Activated T-helper 17 cell treated with anti-CD3 and anti-CD28 coated beads, Interleukin-2, amount 50 U/mL, for 72 hours (primary cell): ENCODE measurements around the gene CYTIP. TPM values are rescaled to one million over a fixed set of nuclear protein-coding genes. Genes with fewer than 3 reads are reported as not detected.
"Not testable (repeated sequence)": the region's sequence is repeated elsewhere in the genome, so short reads cannot be mapped to it uniquely, and the experiment has no call there.

Experiments
- ATAC-seq: fragments of 150-1000 bp; cut with Tn5 transposase; replicated peaks from 2 replicates; pipeline ENCODE4 v1.10.0; 2021; ENCODE audit warnings: mild to moderate bottlenecking, moderate library complexity
- H3K27ac Mint-ChIP-seq: one replicate; pipeline ENCODE4 v1.8.0; 2022; ENCODE audit warnings: mixed read lengths
- H3K27me3 Mint-ChIP-seq: one replicate; pipeline ENCODE4 v1.8.0; 2022; ENCODE audit warnings: mixed read lengths
- H3K36me3 Mint-ChIP-seq: one replicate; pipeline ENCODE4 v1.8.0; 2022; ENCODE audit warnings: low read depth, mild to moderate bottlenecking, mixed read lengths
- H3K4me1 Mint-ChIP-seq: one replicate; pipeline ENCODE4 v1.8.0; 2022; ENCODE audit warnings: mixed read lengths
- H3K4me3 Mint-ChIP-seq: one replicate; pipeline ENCODE4 v1.8.0; 2022; ENCODE audit warnings: mild to moderate bottlenecking, mixed read lengths
- H3K9me3 Mint-ChIP-seq: one replicate; pipeline ENCODE4 v1.8.0; 2022; ENCODE audit warnings: mixed read lengths
- total RNA-seq, 2 donors: library from RNA; stranded (reverse); gene quantifications; one replicate each; pipeline ENCODE4 v1.2.3, GENCODE V29; 2022

CYTIP gene
- total RNA-seq, 2 donors from 2014 or later = 581 to 591 TPM

DNA sequence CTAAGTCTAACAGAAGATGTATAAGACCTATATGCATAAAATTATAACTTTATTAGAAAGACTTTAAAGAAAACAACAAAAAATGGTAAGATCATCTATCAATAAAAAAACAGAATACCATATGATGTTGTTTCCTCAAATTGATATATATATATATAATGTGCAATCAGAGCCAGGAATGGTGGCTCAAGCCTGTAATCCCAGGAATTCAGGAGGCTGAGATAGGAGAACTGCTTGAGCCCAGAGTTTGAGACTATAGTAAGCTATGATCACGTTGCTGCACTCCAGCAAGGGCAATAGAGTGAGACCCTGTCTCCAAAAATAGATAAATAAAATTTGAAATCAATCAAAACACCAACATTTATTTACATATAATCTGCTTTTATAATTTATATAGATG is 19.5 kb downstream of the CYTIP start:
- H3K9me3 Mint-ChIP-seq = no peaks in the 10 kb centered on the region
- H3K27me3 Mint-ChIP-seq = no peaks in the 10 kb centered on the region
- no peak overlapping the region for H3K27ac Mint-ChIP-seq
- peak overlapping the region; percentile 92 for H3K4me3 Mint-ChIP-seq
- peaks cover 70% of the 10 kb centered on the region for H3K4me1 Mint-ChIP-seq
- peaks cover 100% of the 10 kb centered on the region for H3K36me3 Mint-ChIP-seq
- ATAC-seq = no peak

DNA sequence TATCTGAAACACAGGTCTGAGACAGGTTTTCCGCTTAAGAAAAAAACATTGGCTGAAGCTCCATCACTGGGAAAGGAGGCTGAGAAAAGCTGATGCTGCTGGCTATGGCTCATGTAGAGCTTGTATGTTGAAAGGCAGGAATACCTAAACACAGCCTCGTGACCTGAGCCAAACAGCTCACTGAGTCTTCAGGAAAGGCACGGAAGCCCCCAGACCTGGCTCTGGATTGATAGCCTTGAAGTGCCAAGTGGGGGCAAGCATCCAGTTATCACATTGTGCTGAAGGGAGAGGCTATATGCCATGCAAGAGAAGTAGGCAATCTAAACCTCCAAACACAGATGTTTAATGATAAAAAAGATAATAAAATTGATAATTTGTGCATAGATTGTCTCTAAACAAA is 21.9 kb downstream of the CYTIP start:
- no peaks in the 10 kb centered on the region for H3K9me3 Mint-ChIP-seq
- H3K36me3 Mint-ChIP-seq = peaks cover 100% of the 10 kb centered on the region
- no peaks in the 10 kb centered on the region for H3K27me3 Mint-ChIP-seq
- H3K4me3 Mint-ChIP-seq = peak overlapping the region; percentile 92
- ATAC-seq = no peak
- H3K4me1 Mint-ChIP-seq = peaks cover 61% of the 10 kb centered on the region
- H3K27ac Mint-ChIP-seq = peak overlapping the region; percentile 96

DNA sequence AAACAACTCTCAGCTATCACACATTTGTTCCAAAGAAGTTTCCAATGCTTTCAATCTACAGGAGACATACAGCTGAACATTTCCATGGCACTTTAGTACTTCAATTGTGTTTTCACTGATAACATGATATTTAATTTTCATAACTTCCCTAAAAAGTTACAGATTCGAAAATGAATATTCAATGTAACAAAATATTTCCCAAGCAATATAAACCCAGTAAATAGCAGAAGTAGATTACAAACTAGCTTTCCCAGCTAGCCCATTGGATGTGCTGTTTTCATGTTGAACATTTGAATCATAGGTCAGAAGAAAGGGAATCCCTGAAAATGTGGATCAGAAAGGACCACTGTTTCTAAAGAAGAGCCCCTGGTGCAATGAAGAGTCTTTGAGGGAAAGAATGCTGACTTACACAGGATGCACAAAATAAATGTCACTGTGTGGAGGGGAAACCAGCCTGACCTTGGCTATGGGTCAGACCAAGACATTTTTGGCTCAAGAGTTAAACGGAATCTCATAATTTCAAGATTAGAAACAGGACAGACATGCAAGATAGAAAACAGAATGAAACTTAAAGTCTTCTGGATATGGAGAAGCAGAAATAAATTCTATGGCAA is 22.5 kb downstream of the CYTIP start:
- no peaks in the 10 kb centered on the region for H3K9me3 Mint-ChIP-seq
- H3K36me3 Mint-ChIP-seq = peaks cover 100% of the 10 kb centered on the region
- H3K27me3 Mint-ChIP-seq = no peaks in the 10 kb centered on the region
- ATAC-seq = no peak
- H3K4me3 Mint-ChIP-seq = peak overlapping the region; percentile 92
- H3K4me1 Mint-ChIP-seq = peaks cover 61% of the 10 kb centered on the region
- peak overlapping the region; percentile 96 for H3K27ac Mint-ChIP-seq

DNA sequence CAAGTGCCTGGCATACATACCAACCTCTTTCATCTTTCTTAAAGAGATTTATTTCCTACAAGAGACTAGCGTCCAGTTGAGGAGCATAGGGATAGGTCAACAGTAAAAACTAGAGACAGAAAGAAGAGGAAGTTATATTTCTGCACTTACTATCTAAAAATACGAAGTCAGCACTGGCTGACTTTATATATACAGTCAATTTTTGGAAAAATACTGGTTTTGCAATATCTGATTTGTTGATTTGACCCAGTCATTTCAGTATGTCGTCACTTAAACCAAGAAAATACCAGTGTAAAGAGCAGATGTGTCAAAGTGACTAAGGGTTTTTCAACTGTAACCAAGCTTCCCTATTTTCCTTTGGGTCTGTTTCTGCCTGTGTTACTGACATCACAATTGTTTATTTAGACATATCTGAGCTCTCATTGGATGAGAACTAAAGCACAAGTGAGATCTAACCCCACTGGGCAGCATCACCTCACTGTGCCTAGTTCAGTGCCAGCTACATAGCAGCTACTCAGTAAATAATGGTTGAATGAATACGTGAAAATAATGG is 23.0 kb downstream of the CYTIP start:
- Mint-ChIP-seq H3K36me3 (peaks cover 100% of the 10 kb centered on the region), H3K4me1 (peaks cover 61% of the 10 kb centered on the region)
- ATAC-seq = peak; percentile 80

DNA sequence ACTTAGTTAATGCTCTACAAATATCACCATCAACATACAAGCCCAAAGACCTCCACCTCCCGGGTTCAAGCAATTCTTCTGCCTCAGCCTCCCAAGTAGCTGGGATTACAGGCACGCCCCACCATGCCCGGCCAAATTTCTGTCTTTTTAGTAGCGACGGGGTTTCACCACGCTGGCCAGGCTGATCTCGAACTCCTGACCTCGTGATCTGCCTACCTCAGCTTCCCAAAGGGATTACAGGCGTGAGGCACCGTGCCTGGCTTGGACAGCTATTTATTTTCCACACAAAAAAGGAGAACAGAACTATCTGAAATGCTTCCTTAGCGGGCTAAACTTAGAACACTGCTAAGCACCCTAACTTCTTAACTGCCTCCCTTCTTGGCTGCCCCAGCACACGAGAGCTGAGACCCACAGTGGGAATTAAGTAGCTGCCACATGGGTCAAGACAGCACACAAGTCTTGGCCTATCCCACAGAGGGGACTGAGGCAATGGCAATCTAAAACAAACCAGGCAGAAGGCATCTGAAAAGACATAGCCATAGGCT is 24.8 kb downstream of the CYTIP start:
- H3K9me3 Mint-ChIP-seq = no peaks in the 10 kb centered on the region
- peak overlapping the region; percentile 96 for H3K27ac Mint-ChIP-seq
- H3K4me1 Mint-ChIP-seq = peaks cover 70% of the 10 kb centered on the region
- H3K36me3 Mint-ChIP-seq = peaks cover 100% of the 10 kb centered on the region
- ATAC-seq = no peak
- H3K27me3 Mint-ChIP-seq = no peaks in the 10 kb centered on the region
- H3K4me3 Mint-ChIP-seq = peak overlapping the region; percentile 92

More for the DNA sequence above, 23.0 kb downstream of the CYTIP start:
- H3K4me3 Mint-ChIP-seq = peak overlapping the region; percentile 92
- peak overlapping the region; percentile 96 for H3K27ac Mint-ChIP-seq
- H3K27me3 Mint-ChIP-seq = no peaks in the 10 kb centered on the region
- H3K9me3 Mint-ChIP-seq = no peaks in the 10 kb centered on the region

DNA sequence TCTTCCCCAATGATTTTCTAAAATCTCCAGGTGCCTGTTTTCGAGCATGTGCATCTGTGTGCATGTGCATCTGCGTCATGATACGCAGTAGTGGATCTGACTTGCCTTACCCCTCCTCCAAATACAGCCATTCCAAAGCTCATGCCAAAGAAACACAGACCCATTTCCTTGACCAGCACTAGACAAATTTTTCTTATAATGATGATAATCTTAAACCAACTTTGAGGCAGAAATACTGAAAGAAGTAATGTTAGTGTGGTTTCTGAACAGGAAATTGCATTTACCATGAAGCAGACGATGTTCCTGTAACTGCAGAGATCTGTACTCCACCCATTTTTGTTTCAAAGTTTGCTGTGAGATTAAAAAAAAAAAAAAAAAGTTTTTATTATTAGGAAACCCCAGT is 25.6 kb downstream of the CYTIP start:
- Mint-ChIP-seq H3K4me1 (peaks cover 79% of the 10 kb centered on the region), H3K27ac (peak overlapping the region; percentile 96)
- no peak for ATAC-seq

GRCh38 chr2:157415591-157416101 is 28.2 kb downstream of the CYTIP start:
- Mint-ChIP-seq H3K27ac (peak overlapping the region; percentile 96), H3K4me1 (peaks cover 72% of the 10 kb centered on the region), H3K9me3 (no peaks in the 10 kb centered on the region), H3K36me3 (peaks cover 99% of the 10 kb centered on the region), H3K27me3 (no peaks in the 10 kb centered on the region), H3K4me3 (peak overlapping the region; percentile 79)
- no peak for ATAC-seq

More for the DNA sequence above, 25.6 kb downstream of the CYTIP start:
- peak overlapping the region; percentile 92 for H3K4me3 Mint-ChIP-seq
- no peaks in the 10 kb centered on the region for H3K27me3 Mint-ChIP-seq
- no peaks in the 10 kb centered on the region for H3K9me3 Mint-ChIP-seq
- peaks cover 100% of the 10 kb centered on the region for H3K36me3 Mint-ChIP-seq

DNA sequence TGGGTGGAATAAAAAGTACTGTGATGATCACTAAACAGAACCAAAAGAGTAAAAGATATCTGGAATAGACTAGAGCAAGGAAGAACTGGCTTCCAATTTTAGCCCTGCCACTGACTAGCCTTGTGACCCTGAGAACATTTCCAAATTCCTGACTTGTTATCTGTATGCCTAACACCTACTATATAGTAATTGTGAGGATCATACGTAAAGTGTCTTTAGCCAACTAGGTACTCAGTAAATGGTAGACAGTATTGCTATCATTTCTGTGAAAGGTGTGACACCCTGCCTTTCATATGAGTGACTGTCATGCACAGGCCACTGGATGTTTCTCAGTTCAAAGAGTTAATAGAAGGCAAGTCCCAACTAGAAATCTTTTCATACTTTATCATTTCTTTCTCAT is 29.8 kb downstream of the CYTIP start:
- Mint-ChIP-seq H3K27ac (peak overlapping the region; percentile 96), H3K36me3 (peaks cover 95% of the 10 kb centered on the region), H3K4me1 (peaks cover 68% of the 10 kb centered on the region), H3K27me3 (no peaks in the 10 kb centered on the region), H3K9me3 (peaks cover 4% of the 10 kb centered on the region), H3K4me3 (peak overlapping the region; percentile 79)
- ATAC-seq = peak; percentile 53

DNA sequence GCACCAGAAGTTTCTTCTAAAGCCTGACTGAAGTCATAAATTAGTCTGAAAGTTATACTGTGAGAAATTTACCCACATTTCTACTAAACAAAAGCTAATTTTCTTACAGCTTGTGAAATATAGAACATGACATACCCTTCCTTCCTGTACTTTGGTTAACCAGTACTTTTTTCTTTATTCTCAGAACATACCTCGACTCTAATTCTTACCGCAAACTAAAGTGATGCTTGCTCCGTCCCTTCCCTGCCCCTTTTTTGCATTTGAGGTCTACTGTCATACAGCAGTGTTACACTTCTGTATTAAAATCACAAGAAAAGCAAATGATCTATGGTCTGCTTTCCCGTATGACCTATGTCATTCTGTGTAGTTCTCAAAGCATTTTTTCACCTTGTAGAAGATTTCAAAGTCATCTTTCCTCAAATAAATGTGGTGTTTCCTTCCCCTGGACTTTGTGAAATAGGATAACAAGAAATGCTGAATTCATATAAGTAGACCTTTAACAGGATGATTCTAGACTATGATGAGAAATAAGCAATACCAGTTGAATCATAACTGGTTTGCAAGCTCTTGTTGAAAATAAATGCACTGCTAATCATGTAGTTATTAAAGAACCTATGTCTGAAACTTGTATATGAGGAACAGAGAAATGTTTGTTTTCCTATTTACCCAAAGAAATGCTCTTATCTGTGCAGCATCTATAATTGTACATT is 30.4 kb downstream of the CYTIP start:
- peaks cover 92% of the 10 kb centered on the region for H3K36me3 Mint-ChIP-seq
- peaks cover 68% of the 10 kb centered on the region for H3K4me1 Mint-ChIP-seq
- peaks cover 4% of the 10 kb centered on the region for H3K9me3 Mint-ChIP-seq
- H3K27ac Mint-ChIP-seq = peak overlapping the region; percentile 96
- H3K27me3 Mint-ChIP-seq = no peaks in the 10 kb centered on the region
- H3K4me3 Mint-ChIP-seq = peak overlapping the region; percentile 79
- ATAC-seq = peak; percentile 80

DNA sequence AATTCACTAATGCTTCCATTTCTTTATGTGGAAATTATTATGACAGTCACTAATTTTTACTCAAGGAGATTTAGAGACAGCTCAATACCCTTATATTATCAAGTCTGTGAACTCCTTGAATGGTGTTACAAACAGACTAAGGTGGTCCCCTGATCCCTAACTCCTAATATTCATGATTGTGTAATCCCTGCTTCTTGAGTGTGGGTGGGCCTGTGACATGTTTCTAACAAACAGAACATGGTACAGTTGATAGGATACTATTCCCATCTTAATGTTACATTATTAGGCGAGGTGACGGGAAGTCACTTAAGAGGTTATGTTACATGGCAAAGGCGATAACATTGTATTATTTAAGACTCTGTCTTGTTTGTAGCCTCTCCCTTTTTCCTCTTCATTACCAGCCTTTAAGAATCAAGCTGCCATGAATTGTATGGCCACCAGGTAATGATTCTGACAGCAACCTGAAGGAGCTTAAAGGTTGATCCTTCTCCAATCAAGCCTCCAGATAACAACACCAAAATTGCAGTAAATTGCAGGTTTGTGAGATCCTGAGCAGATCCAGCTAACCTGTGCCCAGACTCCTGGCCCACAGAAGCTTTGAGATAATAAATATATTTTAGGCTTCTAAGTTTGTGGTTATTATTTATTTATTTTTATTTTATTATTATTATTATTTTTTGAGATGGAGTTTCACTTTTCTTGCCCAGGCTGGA is 32.1 kb downstream of the CYTIP start:
- peaks cover 62% of the 10 kb centered on the region for H3K4me1 Mint-ChIP-seq
- H3K4me3 Mint-ChIP-seq = peak overlapping the region; percentile 79
- H3K9me3 Mint-ChIP-seq = peaks cover 4% of the 10 kb centered on the region
- peaks cover 81% of the 10 kb centered on the region for H3K36me3 Mint-ChIP-seq
- ATAC-seq = no peak
- peak overlapping the region; percentile 96 for H3K27ac Mint-ChIP-seq
- H3K27me3 Mint-ChIP-seq = no peaks in the 10 kb centered on the region

GRCh38 chr2:157405398-157405797 is 38.5 kb downstream of the CYTIP start:
- Mint-ChIP-seq H3K9me3 (peaks cover 11% of the 10 kb centered on the region), H3K27ac (peak overlapping the region; percentile 91), H3K4me3 (peak overlapping the region; percentile 56), H3K36me3 (peaks cover 60% of the 10 kb centered on the region), H3K4me1 (peaks cover 57% of the 10 kb centered on the region)
- not testable (repeated sequence) for H3K27me3 Mint-ChIP-seq, ATAC-seq

DNA sequence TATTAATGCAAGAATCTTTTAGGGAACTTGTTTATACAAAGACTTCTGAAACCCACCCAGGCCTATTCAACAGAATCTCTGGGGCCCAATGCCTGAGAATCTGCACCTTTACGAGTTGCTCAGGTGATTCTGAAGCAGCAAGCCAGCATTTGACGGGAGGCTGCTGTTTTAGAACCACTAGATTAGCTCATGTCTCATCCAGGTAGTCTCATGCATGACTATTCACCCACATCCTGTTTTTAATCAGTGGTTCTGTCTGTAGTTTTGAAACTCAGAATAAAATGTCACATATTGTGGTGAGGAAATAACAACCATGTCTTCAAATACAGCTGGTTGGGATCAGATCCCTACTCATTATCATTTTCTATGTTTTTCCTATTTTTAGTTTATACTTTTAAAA is 39.5 kb downstream of the CYTIP start:
- H3K4me3 Mint-ChIP-seq = peak overlapping the region; percentile 74
- ATAC-seq = peak; percentile 98

DNA sequence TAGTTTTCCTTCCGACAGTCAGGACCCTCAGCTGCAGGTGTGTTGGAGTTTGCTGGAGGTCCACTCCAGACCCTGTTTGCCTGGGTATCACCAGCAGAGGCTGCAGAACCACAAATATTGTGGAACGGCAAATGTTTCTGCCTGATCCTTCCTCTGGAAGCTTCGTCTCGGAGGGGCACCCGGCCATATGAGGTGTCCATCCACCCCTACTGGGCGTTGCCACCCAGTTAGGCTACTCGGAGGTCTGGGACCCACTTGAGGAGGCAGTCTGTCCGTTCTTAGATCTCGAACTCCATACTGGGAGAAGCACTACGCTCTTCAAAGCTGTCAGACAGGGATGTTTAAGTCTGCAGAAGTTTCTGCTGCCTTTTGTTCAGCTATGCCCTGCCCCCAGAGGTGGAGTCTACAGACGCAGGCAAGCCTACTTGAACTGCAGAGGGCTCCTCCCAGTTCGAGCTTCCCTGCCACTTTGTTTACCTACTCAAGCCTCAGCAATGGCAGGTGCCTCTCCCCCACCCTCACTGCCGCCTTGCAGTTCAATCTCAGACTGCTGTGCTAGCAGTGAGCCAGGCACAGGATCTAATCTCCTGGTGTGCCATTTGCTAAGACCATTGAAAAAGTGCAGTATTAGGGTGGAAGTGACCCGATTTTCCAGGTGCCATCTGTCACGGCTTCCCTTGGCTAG is 40.9 kb downstream of the CYTIP start:
- Mint-ChIP-seq H3K36me3 (peaks cover 43% of the 10 kb centered on the region), H3K27ac (peak overlapping the region; percentile 97), H3K4me3 (peak overlapping the region; percentile 74), H3K9me3 (peaks cover 13% of the 10 kb centered on the region), H3K4me1 (peaks cover 47% of the 10 kb centered on the region)
- not testable (repeated sequence) for H3K27me3 Mint-ChIP-seq, ATAC-seq

More for the DNA sequence above, 39.5 kb downstream of the CYTIP start:
- Mint-ChIP-seq H3K27ac (peak overlapping the region; percentile 97), H3K4me1 (peaks cover 53% of the 10 kb centered on the region), H3K27me3 (no peaks in the 10 kb centered on the region), H3K36me3 (peaks cover 54% of the 10 kb centered on the region), H3K9me3 (peaks cover 10% of the 10 kb centered on the region)
